ENCODE measurements around the gene COX20. TPM values are rescaled to one million over a fixed set of nuclear protein-coding genes. Genes with fewer than 3 reads are reported as not detected.

Gene COX20
- total and polyA plus RNA-seq, 2 of the 13 experiments (the other 11 are each of a cell fraction or from before 2014, with no cell fraction given), result 34.4 to 95.8 TPM

- TF ChIP-seq, protein P1, sequence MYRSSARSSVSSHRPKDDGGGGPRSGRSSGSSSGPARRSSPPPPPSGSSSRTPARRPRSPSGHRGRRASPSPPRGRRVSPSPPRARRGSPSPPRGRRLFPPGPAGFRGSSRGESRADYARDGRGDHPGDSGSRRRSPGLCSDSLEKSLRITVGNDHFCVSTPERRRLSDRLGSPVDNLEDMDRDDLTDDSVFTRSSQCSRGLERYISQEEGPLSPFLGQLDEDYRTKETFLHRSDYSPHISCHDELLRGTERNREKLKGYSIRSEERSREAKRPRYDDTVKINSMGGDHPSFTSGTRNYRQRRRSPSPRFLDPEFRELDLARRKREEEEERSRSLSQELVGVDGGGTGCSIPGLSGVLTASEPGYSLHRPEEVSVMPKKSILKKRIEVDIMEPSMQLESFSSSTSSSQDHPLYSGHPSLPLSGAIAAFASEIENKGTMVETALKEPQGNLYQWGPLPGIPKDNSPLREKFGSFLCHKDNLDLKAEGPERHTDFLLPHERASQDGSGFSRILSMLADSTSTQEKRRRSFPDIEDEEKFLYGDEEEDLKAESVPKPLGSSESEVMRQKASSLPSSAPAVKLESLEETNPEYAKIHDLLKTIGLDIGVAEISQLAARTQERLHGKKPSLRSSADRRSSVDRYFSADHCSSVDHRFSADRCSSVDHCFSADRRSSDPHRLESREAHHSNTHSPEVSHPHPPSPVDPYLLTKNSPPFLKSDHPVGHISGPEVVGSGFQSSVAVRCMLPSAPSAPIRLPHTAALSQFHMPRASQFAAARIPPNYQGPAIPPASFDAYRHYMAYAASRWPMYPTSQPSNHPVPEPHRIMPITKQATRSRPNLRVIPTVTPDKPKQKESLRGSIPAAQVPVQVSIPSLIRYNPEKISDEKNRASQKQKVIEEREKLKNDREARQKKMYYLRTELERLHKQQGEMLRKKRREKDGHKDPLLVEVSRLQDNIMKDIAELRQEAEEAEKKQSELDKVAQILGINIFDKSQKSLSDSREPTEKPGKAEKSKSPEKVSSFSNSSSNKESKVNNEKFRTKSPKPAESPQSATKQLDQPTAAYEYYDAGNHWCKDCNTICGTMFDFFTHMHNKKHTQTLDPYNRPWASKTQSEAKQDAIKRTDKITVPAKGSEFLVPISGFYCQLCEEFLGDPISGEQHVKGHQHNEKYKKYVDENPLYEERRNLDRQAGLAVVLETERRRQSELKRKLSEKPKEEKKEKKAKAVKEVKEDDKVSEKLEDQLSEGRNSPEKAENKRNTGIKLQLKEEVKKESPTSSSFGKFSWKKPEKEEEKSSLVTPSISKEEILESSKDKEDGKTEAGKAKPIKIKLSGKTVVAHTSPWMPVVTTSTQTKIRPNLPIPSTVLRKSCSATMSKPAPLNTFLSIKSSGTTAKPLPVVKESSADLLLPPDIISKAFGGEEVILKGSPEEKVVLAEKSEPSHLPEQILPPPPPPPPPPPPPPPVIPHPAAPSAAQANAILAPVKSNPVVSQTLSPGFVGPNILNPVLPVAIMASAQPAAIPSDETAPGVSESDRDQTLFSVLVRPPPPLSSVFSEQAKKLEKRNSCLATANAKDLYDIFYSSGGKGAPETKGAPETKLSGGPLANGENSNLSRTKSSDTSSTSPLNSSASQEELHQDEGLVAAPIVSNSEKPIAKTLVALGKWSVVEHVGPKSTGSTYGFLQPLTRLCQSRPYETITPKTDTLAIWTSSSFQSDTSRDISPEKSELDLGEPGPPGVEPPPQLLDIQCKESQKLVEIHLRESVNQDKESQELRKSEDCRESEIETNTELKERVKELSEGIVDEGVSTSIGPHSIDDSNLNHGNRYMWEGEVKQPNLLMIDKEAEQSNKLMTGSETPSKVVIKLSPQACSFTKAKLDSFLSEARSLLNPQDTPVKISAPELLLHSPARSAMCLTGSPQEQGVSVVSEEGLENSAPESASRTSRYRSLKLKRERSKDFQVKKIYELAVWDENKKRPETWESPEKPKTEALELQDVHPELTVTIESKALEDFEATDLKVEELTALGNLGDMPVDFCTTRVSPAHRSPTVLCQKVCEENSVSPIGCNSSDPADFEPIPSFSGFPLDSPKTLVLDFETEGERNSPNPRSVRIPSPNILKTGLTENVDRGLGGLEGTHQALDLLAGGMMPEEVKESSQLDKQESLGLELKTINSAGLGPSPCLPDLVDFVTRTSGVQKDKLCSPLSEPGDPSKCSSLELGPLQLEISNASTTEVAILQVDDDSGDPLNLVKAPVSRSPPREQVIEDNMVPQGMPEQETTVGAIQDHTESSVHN (CRISPR knock-in tag; IDR thresholded peaks at IDR 0.05), result peak; percentile 24; the same call in 1 of the 2 replicates
- TF ChIP-seq TFE3 (CRISPR knock-in tag; IDR thresholded peaks at IDR 0.05) (0 out of 2 replicates have a peak, but pooled peaks have one; percentile 24), RBM22 (optimal IDR thresholded peaks at IDR 0.05; ENCODE audit: low read length) (no peak), ATF7-NPFF (CRISPR knock-in tag; IDR thresholded peaks at IDR 0.05; ENCODE audit: low read depth) (peak; percentile 81), ZBTB42 (CRISPR knock-in tag; IDR thresholded peaks at IDR 0.05) (peak; percentile 64; the same call in 1 of the 2 replicates), NAIF1 (CRISPR knock-in tag; IDR thresholded peaks at IDR 0.05; ENCODE audit: borderline replicate concordance) (no peak), ASH2L (IDR thresholded peaks at IDR 0.05; ENCODE audit: insufficient read length, low read depth, low read length) (peak; percentile 63), HOXD1 (CRISPR knock-in tag; IDR thresholded peaks at IDR 0.05) (no peak; the same call in 1 of the 2 replicates), SAFB2 (CRISPR knock-in tag; IDR thresholded peaks at IDR 0.05; ENCODE audit: borderline replicate concordance, low read depth) (no peak), SATB2 (CRISPR knock-in tag; IDR thresholded peaks at IDR 0.05) (0 out of 2 replicates have a peak, but pooled peaks have one; percentile 23), SP140L (CRISPR knock-in tag; IDR thresholded peaks at IDR 0.05; ENCODE audit: borderline replicate concordance) (no peak), ZBTB26 (CRISPR knock-in tag; IDR thresholded peaks at IDR 0.05; ENCODE audit: borderline replicate concordance) (no peak; the same call in 1 of the 2 replicates), ZNF33A (CRISPR knock-in tag; IDR thresholded peaks at IDR 0.05; ENCODE audit: borderline replicate concordance) (no peak), ZNF615 (CRISPR knock-in tag; IDR thresholded peaks at IDR 0.05; ENCODE audit: borderline replicate concordance) (no peak; the same call in 1 of the 2 replicates), ZKSCAN1 (IDR thresholded peaks at IDR 0.05; ENCODE audit: low read length) (no peak)
- TF ChIP-seq, protein P2, sequence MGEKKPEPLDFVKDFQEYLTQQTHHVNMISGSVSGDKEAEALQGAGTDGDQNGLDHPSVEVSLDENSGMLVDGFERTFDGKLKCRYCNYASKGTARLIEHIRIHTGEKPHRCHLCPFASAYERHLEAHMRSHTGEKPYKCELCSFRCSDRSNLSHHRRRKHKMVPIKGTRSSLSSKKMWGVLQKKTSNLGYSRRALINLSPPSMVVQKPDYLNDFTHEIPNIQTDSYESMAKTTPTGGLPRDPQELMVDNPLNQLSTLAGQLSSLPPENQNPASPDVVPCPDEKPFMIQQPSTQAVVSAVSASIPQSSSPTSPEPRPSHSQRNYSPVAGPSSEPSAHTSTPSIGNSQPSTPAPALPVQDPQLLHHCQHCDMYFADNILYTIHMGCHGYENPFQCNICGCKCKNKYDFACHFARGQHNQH (CRISPR knock-in tag; IDR thresholded peaks at IDR 0.05), result 0 out of 2 replicates have a peak, but pooled peaks have one; percentile 62
These were observed 29.0 kb downstream of the COX20 start, which contains the start of gene HNRNPU (continued) for GRCh38 chr1:244864253-244865027.

Measured in HepG2 (cell line).